IPS-20b (cell line): ENCODE results near the gene GPR132.

Experiments
- H3K27ac ChIP-seq: one replicate; pipeline ENCODE4 v1.5.1; 2013; ENCODE audit warnings: low read length
- H3K27me3 ChIP-seq: 2 replicates; pipeline ENCODE4 v1.6.1; 2013; ENCODE audit warnings: mild to moderate bottlenecking, low read length, inconsistent platforms; ENCODE audit not compliant: insufficient read depth
- H3K36me3 ChIP-seq: 2 replicates; pipeline ENCODE4 v1.6.1; 2013; ENCODE audit warnings: low read depth, mild to moderate bottlenecking, inconsistent platforms, low read length, moderate library complexity; ENCODE audit not compliant: insufficient read depth
- H3K4me1 ChIP-seq: 2 replicates; pipeline ENCODE4 v1.6.1; 2013; ENCODE audit warnings: mild to moderate bottlenecking, control low read depth, inconsistent platforms, low read length, moderate library complexity; ENCODE audit not compliant: insufficient read depth
- H3K4me3 ChIP-seq: 2 replicates; pipeline ENCODE4 v1.5.1; 2013; ENCODE audit warnings: mild to moderate bottlenecking, low read length, inconsistent platforms
- H3K9ac ChIP-seq: 2 replicates; pipeline ENCODE4 v1.6.1; 2013; ENCODE audit warnings: low read depth, mild to moderate bottlenecking, inconsistent platforms, low read length, moderate library complexity
- H3K9me3 ChIP-seq: 2 replicates; pipeline ENCODE4 v1.6.1; 2013; ENCODE audit warnings: mild to moderate bottlenecking, low read depth, low read length, inconsistent platforms; ENCODE audit not compliant: insufficient read depth

The GPR132 gene

DNA sequence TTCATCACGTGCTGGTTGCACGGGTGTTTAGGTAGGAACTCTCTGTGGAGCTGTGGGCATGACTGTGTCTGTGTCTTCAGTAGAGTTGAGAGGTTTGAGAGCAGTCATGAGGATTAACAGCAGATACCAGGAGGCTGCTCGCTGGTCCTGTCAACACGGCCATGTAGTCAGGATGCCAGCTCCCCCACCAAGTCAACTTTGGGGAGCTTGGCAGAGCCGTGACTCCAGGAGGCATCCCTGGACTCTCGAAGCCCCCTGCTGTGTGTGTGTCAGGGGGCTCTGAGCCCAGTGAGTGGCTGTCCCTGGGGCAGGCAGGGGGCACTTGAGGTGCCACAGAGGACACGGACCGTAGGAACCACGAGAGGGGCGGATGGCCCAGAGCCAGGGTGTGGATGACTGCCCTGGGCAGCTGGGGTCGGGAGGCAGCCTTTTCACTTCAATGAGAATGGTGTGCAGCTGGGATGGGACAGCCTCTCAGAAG is 7.2 kb upstream of the GPR132 start:
- no peak overlapping the region for H3K27ac ChIP-seq
- H3K9ac ChIP-seq: no peak overlapping the region
- no peak overlapping the region for H3K4me3 ChIP-seq
- H3K36me3 ChIP-seq: no peaks in the 10 kb centered on the region
- H3K27me3 ChIP-seq: no peaks in the 10 kb centered on the region
- no peaks in the 10 kb centered on the region for H3K9me3 ChIP-seq
- peaks cover 6% of the 10 kb centered on the region for H3K4me1 ChIP-seq

DNA sequence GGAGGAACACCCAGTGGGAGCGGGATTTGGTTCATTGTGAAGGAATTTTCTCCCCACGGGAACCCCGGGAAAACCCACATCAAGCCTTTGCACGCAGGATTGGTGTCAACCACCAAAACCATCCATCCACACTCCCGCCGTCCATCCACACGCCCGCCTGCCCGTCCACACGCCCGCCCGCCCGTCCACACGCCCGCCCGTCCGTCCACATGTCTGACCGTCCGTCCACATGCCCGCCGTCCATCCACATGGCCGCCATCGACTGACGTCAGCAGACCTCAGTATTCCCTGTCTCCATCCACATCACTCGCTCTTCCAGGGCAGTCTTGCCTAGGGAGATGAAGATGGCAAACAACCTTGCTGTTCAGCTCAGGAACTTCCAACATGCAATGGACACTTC is 6.7 kb upstream of the GPR132 start:
- Histone ChIP-seq H3K9ac (no peak overlapping the region), H3K4me3 (no peak overlapping the region), H3K4me1 (peaks cover 6% of the 10 kb centered on the region), H3K27ac (no peak overlapping the region), H3K9me3 (no peaks in the 10 kb centered on the region), H3K27me3 (no peaks in the 10 kb centered on the region), H3K36me3 (no peaks in the 10 kb centered on the region)

- Histone ChIP-seq H3K9ac (no peak overlapping the region), H3K36me3 (no peaks in the 10 kb centered on the region), H3K9me3 (no peaks in the 10 kb centered on the region), H3K27ac (no peak overlapping the region), H3K27me3 (no peaks in the 10 kb centered on the region), H3K4me3 (no peak overlapping the region), H3K4me1 (peaks cover 6% of the 10 kb centered on the region)
These were observed 6.1 kb upstream of the GPR132 start for GRCh38 chr14:105071326-105071725.

DNA sequence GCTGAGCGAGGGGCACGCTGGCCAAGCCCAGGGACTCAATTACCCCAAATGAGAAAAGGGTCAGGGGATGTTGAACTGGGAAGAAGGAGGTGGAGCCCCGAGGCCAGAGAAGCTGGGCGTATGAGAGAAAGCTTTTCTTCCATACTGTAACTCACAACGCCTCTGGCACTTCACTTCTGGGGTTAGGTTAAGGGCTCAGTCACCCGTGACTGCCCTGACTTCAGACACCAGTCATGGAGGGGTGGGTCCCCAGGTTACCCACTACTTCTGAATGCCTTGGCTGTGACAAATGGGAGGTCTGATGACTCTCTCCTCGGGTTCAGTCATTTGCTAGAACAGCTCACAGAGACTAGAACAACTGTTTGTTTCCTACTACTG is 5.5 kb upstream of the GPR132 start:
- Histone ChIP-seq H3K36me3 (no peaks in the 10 kb centered on the region), H3K9ac (no peak overlapping the region), H3K9me3 (no peaks in the 10 kb centered on the region), H3K27ac (no peak overlapping the region), H3K27me3 (no peaks in the 10 kb centered on the region), H3K4me3 (no peak overlapping the region), H3K4me1 (peaks cover 4% of the 10 kb centered on the region)

GRCh38 chr14:105069871-105070759 is 4.9 kb upstream of the GPR132 start:
- Histone ChIP-seq H3K9ac (no peak overlapping the region), H3K9me3 (no peaks in the 10 kb centered on the region), H3K36me3 (no peaks in the 10 kb centered on the region), H3K4me3 (no peak overlapping the region), H3K27ac (no peak overlapping the region), H3K27me3 (no peaks in the 10 kb centered on the region), H3K4me1 (no peaks in the 10 kb centered on the region; the same call in 1 of the 2 replicates)

DNA sequence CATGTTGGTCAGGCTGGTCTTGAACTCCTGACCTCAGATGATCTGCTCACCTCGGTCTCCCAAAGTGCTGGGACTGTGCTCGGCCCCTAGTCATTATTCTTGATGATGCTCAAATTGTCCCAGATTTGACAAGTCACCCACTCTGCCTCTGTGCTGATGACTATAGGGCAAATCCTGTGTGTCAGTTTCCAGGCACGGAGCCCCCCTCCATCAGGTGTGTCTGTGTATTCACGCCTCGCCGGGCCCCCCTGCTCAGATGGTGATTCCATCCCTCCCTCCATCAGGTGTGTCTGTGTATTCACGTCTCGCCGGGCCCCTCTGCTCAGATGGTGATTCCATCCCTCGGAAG is 4.3 kb upstream of the GPR132 start:
- Histone ChIP-seq H3K4me1 (no peaks in the 10 kb centered on the region; the same call in 1 of the 2 replicates), H3K27ac (no peak overlapping the region), H3K36me3 (no peaks in the 10 kb centered on the region), H3K27me3 (no peaks in the 10 kb centered on the region), H3K9me3 (no peaks in the 10 kb centered on the region), H3K4me3 (no peak overlapping the region), H3K9ac (no peak overlapping the region)

DNA sequence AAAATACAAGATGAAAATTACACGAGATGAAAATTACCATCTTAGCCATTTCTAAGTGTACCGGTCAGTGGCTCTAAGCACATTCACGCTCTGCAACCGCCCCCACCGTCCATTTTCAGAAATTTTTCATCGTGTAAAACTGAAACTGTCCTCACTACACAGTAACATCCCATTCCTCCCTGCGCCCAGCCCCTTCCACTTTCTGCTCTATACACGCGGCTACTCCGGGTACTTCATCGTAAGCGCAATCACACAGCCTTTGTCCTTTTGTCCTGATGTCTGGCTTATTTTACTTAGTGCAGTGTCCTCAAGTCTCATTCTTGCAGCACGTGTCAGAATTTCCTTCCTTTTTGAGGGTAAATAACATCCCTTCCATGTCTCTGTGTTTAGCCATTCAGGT is 3.6 kb upstream of the GPR132 start:
- Histone ChIP-seq H3K9ac (no peak overlapping the region), H3K36me3 (no peaks in the 10 kb centered on the region), H3K27me3 (no peaks in the 10 kb centered on the region), H3K4me3 (no peak overlapping the region), H3K27ac (no peak overlapping the region), H3K4me1 (no peaks in the 10 kb centered on the region; the same call in 1 of the 2 replicates), H3K9me3 (no peaks in the 10 kb centered on the region)

DNA sequence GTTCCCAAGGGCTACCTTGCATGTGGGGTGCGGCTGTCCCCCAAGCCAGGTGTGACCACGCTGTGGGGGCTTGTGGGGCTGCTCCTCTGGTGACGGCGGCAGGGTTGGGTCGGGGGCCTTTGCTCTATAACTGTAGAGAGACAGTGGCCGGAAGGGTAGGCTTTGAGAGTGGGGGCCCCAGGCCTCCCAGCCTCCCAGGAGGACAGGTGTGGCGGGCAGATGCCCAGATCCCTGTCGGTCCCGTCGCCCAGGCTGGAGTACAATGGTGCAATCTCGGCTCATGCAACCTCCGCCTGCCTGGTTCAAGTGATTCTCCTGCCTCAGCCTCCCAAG is 2.7 kb upstream of the GPR132 start:
- H3K4me1 ChIP-seq: no peaks in the 10 kb centered on the region; the same call in 1 of the 2 replicates
- H3K9me3 ChIP-seq: no peaks in the 10 kb centered on the region
- no peaks in the 10 kb centered on the region for H3K27me3 ChIP-seq
- H3K9ac ChIP-seq: no peak overlapping the region
- no peak overlapping the region for H3K4me3 ChIP-seq
- H3K27ac ChIP-seq: no peak overlapping the region
- H3K36me3 ChIP-seq: no peaks in the 10 kb centered on the region

DNA sequence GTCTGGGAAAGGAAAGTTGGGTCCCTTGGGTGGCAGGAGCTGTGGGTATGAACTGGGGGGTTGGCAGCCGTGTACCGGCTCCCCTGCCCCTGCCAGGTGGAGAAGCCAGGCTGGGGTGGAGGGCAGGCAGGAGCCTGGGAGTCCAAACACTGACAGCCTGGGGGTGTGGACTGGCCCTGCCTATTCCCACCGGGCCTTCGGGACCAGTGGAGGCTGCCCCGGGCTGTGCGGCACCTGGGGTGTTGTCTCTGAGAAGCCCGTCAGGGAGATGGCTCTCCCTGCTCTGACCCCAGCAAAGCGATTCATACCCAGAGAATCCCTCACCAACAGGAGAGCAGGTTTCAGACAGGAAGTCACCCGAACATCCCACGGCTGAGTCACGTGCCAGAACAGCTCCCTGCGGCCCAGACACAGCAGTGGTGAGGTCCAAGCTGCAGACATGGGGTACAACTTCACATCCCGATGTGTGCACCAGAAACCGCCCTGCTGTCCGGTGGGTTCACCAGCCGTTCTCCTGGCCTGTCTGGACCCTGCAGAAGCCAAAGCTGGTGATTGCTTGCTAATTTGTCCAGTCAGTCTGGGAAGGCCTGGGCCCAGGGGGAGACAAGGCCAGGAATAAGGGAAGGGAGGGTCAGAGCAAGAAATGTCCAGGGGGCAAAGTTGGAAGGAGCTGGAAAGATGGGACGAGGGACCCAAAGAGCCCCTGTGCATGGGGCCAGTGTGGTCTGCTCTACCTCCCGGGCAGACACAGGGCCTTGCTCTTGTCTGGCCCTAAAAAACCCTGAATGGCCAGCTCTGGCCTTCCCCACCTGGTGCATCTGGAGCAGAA is 2.1 kb upstream of the GPR132 start:
- Histone ChIP-seq H3K27me3 (no peaks in the 10 kb centered on the region), H3K9ac (no peak overlapping the region), H3K4me1 (no peaks in the 10 kb centered on the region; the same call in 1 of the 2 replicates), H3K4me3 (no peak overlapping the region), H3K9me3 (no peaks in the 10 kb centered on the region), H3K27ac (no peak overlapping the region), H3K36me3 (no peaks in the 10 kb centered on the region)

GRCh38 chr14:105066240-105067071 is 1.2 kb upstream of the GPR132 start:
- no peak overlapping the region for H3K27ac ChIP-seq
- no peaks in the 10 kb centered on the region for H3K9me3 ChIP-seq
- H3K4me3 ChIP-seq: no peak overlapping the region
- no peaks in the 10 kb centered on the region; the same call in 1 of the 2 replicates for H3K4me1 ChIP-seq
- H3K36me3 ChIP-seq: no peaks in the 10 kb centered on the region
- no peaks in the 10 kb centered on the region for H3K27me3 ChIP-seq
- H3K9ac ChIP-seq: no peak overlapping the region

DNA sequence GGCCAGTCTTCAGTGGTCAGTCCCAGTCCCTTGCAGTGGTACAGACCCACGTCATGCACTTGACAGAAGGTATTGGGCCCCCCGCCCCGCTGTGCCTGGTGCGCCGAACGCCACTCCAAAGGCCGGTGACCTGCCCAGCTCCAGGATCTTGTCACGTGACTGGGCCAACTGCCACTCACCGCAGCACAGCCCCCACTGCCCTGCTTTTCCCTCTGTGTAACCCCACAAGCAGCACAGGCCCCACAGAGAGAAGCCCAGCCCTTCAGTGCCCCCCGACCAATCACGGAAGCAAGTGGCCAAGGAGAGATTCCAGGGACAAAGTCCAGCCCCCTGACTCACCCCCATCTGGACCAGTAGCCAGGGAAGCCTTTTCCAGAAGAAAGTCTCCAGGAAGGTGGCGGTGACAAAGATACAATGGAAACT is 498 bp downstream of the GPR132 start:
- Histone ChIP-seq H3K9me3 (no peaks in the 10 kb centered on the region), H3K4me1 (no peaks in the 10 kb centered on the region; the same call in 1 of the 2 replicates), H3K36me3 (no peaks in the 10 kb centered on the region), H3K9ac (no peak overlapping the region), H3K27ac (no peak overlapping the region), H3K4me3 (no peak overlapping the region), H3K27me3 (no peaks in the 10 kb centered on the region)
